ENCODE data around the gene RPL15.
"Not testable (repeated sequence)": the region's sequence is repeated elsewhere in the genome, so short reads cannot be mapped to it uniquely, and the experiment has no call there.

Gene RPL15

DNA sequence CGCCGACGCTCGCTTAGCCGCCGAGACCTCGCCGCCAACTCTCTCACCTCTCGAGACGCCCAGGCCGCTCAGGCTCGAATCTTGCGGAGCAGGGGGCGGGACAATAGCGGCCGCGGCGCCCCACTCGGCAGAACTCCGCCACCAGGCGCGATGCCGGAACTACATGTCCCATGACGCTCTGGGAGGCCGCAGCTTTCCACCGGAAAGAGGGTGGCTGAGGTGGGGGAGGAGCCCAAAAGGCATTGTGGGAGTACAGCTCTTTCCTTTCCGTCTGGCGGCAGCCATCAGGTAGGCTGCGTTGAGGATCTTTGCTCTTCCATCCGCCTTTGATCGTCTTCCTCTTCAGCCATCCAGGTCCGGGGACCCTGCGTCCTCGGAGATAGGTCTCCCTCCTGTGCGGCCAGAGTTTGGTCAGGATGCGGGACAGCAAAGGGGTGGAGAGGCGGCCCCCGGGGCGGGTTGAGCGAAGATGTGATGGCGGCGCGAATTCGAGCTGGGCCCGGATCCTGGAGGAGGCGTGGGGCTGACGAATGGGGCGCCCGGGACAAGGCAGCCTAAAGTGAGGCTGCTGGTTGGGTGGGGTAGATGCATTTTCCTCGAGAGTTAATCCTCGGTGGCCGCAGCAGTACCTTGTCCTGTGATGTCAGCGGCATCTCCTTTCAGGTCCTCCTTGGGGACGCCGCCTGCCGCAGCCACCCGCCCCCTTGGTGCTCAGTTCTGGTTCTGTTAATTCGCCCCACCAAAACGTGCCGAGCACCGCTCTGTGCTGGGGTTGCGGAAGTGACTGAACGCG, at the start of gene RPL15, which contains the start of gene NKIRAS1:
Gene RPL15, plus strand, starts transcription at position 247 of the 793 bp plus-strand sequence. CDS start 728 bp downstream, outside the sequence.
Gene NKIRAS1, minus strand, starts transcription at position 105 of the 793 bp plus-strand sequence. CDS start 6,086 bp downstream, outside the sequence.
- peak; percentile 97 for DNase-seq

DNA sequence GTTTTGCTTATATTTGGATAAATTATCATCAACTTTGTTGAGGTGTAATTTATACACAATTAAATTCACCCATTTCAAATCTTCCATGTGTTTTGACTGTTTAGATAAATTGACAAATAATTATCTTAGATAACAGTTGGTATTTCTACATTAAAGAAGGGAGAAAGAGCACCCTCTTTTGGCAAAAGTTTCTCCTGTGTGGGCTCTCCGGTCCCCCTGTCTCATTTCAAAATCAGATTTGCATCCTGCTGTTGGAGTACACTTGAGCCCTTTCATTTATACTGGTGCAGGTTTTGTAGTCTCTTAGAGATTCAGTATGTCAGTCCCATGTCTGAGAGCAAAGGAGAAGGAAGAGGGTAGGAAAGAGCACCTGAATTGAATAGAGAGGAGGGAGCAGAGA, 49.5 kb upstream of the RPL15 start:
- DNase-seq = no peak

DNA sequence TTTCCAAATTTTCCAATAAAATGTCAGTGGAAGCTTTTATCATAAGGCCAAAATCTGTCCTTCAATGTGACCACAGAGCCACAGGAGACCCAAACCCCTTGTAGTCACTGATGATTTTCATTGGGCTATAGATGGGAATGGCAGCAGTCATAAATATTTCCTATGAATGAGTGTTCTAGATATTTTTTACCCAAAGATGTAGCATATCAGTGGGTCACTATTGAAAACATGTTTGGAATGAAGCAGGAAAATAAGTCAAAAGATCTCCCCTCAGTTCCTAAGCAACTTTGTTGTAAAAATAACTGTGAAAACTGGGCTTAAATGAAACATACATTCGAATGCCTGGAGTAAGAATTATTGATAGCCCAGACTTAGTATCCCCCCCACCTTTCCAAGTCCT, 49.1 kb upstream of the RPL15 start:
- DNase-seq = no peak

DNA sequence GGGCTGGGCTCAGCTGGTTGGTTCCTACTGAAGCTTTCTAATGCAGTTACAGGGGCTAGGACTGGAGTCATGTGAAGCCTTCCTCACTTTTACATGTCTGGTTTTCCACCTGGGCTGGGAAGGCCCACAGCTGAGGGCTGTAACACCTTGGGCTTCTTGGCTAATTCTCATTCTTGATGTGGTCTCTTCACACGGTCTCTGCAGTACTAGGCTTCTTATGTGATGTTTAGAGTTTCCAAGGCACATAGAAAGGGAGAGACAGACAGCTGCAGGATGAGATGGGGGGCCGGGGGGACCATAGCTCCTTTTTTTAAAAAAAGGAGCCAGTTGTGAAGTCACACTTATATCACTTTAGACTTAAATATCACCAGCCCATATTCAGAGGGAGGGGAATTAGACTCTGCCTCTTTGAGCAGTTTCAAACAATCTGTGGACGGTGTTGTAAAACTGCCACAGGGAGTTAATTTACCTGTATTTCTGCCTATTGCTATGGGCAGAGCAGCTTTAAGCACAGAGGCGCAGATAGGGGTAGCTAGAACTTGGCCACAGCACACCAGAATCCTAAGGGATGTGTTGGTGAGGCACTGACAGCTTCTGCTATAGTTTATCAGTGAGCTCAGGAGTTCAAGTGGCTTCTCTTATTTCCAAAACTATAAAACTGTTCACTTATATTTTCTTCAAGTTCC, 46.8 kb upstream of the RPL15 start:
- DNase-seq = no peak

GRCh38 chr3:23870663-23871043, 46.3 kb upstream of the RPL15 start:
- not testable (repeated sequence) for DNase-seq

DNA sequence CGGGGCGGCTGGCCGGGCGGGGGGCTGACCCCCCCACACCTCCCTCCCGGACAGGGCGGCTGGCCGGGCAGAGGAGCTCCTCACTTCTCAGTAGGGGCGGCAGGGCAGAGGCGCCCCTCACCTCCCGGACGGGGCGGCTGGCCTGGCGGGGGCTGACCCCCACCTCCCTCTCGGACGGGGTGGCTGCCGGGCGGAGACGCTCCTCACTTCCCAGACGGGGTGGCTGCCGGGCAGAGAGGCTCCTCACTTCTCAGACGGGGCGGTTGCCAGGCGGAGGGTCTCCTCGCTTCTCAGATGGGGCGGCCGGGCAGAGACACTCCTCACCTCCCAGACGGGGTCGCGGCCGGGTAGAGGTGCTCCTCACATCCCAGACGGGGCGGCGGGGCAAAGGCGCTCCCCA, 45.6 kb upstream of the RPL15 start:
- DNase-seq = not testable (repeated sequence)

DNA sequence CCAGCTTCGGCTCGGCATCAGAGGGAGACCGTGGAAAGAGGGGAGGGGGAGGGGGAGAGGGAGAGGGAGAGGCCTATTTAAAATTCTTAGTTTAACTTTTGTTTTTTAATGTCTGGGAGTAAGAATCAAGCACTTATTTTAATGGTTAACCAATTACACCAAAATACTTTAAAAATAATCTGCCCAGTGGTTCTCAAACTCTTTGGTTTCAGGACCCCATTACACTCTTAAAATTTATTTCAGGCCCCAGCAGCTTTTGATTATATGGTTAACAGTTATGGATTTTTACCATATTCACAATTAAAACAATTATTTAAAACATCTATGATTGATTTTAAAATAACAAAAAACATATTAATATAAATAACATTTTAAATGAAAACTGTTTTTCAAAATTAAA, 44.6 kb upstream of the RPL15 start:
- no peak for DNase-seq

- DNase-seq = no peak
Measured at GRCh38 chr3:23873941-23874340, 43.0 kb upstream of the RPL15 start.

DNA sequence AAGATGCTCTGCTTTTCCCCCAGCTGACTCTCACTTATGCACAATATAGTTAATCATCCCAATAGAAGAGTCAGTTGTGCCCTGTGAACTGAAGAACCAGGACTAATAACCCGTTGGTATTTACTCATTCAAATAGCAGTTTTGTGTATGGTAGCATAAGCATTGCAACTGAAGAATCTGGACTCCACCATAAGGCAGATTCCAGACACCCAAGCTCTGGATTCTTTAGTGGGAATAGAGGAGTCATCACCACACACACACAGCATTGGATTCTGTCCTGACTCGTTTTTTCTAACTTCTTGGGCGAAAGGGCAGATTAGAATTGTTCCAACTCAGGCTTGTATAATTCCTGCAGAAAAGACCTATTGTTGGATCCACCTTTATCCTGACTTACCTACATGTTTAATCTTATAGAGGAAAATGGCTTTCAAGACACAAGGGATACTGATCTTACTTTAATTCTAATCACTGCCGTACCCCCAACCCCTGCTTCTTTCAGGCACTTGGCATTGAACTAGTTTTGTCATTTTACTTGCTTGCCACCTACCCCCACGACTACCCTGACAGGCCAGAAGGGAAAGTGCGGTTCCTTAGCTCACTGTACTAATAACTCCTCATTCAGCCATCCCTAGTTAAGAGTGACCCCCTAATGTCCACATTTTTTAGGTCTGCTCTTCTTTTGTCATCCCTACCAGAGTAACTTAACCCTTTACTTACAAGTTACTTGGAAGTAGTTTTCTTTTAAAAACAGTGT, 42.4 kb upstream of the RPL15 start:
- no peak for DNase-seq

- DNase-seq = no peak
Measured at GRCh38 chr3:23875113-23875725, 41.7 kb upstream of the RPL15 start.

GRCh38 chr3:23876923-23877322, 40.0 kb upstream of the RPL15 start:
- DNase-seq = no peak

DNA sequence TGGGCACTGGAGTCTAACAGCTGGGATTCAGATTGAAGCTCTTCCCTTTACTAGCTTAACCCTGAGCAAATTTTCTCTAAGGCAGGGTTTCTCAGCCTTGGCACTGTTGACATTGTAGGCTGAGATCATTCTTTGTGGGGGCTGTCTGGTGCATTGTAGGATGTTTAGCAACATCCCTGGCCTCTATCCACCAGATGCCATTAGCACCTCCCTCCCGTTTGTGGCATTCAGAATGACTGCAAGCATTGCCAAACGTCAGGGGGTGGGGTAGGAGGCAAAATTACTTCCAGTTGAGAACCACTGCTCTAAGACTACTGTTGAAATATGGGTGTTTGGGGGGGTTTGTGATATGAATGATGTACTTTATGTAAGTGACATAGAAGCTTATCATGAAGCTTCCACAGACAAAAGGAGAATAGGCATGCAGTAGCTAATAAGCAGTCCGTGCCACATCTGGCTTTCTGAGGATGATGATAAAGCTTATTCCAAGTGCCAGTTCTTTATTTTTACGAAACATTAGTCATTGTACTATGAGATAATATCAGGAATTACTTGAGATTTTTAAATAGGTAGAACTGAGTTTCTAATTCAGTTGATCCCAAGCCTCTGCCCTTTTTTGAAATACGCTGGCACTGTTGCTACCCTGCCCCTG, 39.5 kb upstream of the RPL15 start:
- DNase-seq = no peak

DNA sequence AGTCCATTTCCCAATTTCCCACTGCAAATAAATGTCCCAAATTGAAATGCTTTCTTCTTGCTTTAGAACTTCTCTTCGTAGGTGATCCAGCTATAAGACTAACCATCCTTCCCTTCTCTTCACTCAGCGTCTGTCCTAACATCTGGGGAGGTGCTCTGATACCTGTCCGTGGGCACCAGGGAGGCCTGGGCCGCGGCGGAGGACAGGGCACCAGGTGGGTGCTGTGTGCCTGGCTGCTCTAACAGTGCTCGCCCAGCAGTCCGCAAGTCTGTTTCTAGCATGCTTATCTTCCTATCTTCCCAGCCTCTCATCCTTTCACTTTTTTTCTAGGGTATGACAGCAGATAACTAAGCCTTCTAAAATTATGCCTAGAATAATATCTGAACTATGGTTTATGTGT, 37.4 kb upstream of the RPL15 start:
- DNase-seq = no peak

DNA sequence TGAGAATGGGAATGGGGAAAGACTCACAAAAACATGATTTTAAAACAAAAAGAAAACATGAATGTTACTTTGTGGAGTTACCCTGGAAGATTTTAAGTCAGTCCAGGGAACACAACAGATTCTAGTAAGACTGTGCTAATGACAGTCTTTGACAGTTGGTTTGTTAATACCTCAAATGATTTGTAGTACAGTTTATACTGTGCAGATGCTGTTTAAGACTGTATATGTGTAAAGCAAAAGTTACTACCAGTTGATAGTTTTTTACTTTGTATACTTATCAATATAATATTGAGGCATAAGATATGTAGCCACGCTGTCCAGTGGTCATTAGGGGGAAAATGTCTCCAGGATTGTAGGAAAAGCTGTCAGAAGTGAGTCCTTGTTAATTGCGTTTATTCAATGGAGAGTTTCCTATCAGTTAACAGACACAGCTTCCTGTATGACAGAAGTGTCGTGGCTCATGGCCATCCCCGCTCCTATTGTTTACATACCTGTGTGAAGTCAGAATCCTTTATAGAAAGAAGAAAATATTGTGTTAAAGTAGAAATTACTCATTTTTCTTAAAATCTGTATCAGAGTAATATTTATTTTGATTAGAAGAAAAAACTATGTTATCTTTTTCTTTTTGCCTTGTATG, 36.1 kb upstream of the RPL15 start:
- no peak for DNase-seq

- DNase-seq = not testable (repeated sequence)
Measured at GRCh38 chr3:23881993-23882392, 34.9 kb upstream of the RPL15 start.

GRCh38 chr3:23882487-23882918, 34.4 kb upstream of the RPL15 start:
- no peak for DNase-seq

DNA sequence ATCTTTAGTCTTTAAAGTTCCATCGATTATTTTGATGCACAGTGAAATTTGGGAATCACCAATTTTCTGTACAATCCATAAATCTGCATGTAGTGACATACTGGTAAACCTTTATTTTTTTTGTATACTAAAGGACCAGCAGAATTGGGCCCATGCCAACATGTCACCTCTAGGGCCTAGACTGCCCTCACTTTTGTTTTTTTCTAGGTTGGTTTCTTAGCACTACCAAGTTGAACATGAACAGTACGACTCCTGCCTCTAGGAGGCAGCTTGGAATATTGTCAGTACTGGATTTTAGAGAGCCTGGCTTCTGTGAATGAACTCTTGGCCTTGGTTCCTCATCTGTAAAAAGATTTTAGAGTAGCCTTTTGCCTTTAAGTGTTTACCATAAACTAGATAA, 32.5 kb upstream of the RPL15 start:
- no peak for DNase-seq

DNA sequence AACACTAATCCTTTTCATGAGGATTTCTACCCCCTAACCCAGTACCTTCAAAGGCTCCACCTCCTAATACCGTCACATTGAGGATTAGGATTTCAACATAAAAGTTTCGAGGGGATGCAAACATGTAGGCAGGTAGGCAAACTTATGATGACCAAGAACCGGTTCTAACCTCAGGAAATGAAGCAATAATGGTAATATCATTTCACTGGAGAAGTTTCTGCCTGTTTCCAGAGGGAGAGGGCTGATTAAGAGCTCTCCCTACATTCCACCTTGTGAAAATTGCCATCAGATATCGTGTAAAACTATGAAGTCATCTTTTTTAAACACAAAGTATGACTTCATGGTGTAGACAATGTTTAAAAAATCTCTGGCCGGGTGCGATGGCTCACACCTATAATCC, 31.7 kb upstream of the RPL15 start:
- DNase-seq = no peak

- DNase-seq = no peak
Measured at GRCh38 chr3:23886311-23886710, 30.6 kb upstream of the RPL15 start.

- DNase-seq = no peak
Measured at GRCh38 chr3:23888617-23889228, 28.2 kb upstream of the RPL15 start.

GRCh38 chr3:23889386-23889785, 27.5 kb upstream of the RPL15 start:
- no peak for DNase-seq

DNA sequence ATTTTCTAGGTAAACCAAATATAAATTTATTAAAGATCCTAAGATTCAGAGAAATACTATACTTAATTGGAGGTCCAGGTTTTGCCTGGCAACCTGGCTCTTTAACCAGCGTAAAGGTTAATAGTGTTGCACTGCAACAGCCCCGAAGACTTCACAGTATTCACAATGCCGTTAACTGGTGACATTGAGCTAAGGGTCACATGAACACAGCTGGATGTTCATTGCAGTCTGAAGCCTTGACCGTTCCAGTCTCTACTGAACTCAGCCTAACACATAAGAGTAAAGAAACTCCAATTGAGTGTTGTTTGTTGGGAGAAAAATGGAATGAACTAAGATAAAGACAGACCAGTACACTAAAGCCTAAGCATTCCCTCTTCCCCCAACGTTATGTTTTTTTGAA, 27.0 kb upstream of the RPL15 start:
- no peak for DNase-seq

Measured in activated gamma-delta T cell treated with Interleukin-2 at 50 U/mL for 16 hours (primary cell).